ENCODE data around the gene STIM1.

DNA sequence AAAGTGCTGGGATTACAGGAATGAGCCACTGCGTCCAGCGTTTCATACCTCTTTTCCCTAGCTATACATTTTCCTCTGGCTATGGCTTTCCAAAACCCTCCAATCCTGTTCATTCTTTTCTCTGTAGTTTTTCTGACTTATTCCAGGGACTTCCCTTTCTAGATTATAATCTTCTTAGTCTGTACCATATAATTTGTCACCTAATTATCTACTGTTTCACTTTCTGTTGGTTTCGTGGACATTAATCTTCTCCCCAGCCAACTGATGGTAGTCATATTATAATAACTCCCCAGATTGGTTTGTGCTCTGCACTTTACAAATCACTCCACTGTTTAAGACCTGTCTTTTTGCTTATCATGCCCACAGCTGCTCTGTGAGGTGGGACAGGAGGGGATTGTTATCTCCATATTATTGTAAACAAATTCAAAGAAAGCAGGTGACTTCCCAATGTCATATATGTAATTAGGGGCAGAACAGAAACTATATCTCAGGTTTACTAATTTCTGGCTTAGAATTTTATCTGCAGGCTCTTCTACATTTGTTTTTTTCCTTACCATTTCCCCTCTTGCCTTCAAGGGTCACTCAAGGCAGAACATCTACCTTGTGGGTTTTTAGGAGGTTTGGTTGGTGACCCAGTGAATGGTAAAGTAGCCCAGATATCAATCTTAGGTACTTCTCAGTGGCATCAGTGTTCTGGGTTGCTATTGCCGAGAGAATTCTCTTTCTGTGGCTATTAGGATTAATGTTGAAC lies 23.9 kb downstream of the STIM1 start:
- TF ChIP-seq CTCF (IDR thresholded peaks at IDR 0.05; ENCODE audit: low read length): no peak
- TF ChIP-seq EZH2 (IDR thresholded peaks at IDR 0.05; ENCODE audit: borderline replicate concordance, low read length): no peak

All from OCI-LY1 (cell line).